Mucosa of descending colon (tissue), 3 donors: ENCODE measurements around the gene MTRFR. TPM values are rescaled to one million over a fixed set of nuclear protein-coding genes. Genes with fewer than 3 reads are reported as not detected.

Experiments
- ATAC-seq: fragments of 200-7000 bp; cut with Tn5 transposase; one replicate; pipeline ENCODE4 v1.9.1; 2020; ENCODE audit warnings: mild to moderate bottlenecking, moderate library complexity
- DNase-seq, 3 donors: peaks; one replicate each; pipeline ENCODE4 v3.0.0-alpha.2; 2020
- H3K36me3 ChIP-seq: fragments of 200-600 bp; one replicate; pipeline ENCODE4 v1.8.0; 2021; ENCODE audit warnings: low read depth, mild to moderate bottlenecking
- H3K4me1 ChIP-seq: fragments of 200-600 bp; one replicate; pipeline ENCODE4 v1.8.0; 2021; ENCODE audit warnings: low read depth, mild to moderate bottlenecking
- H3K4me3 ChIP-seq: fragments of 200-600 bp; one replicate; pipeline ENCODE4 v1.8.0; 2021; ENCODE audit warnings: mild to moderate bottlenecking
- H3K9me3 ChIP-seq: fragments of 200-600 bp; one replicate; pipeline ENCODE4 v1.8.0; 2021; ENCODE audit warnings: mild to moderate bottlenecking
- intact Hi-C, 2 donors: fragments of 100-400 bp; cut with DNase I in 1 of 2; cut with micrococcal nuclease in 1 of 2; formaldehyde crosslinking; loops; one replicate each; pipeline versions ENCODE4 v1.11.0 to v1.11.1; 2022; cut with DNase I, micrococcal nuclease
- total RNA-seq, 3 donors: library from RNA; stranded (reverse); fragmentation: NEBNext Ultra II Directional in 2 of 3; extraction: Animal tissue kit (Norgen Biotek cat#: 25700) in 2 of 3; gene quantifications; one replicate each; pipeline versions ENCODE4 v1.2.1 to v1.2.4, GENCODE V29; 2021 to 2023
- TF ChIP-seq, protein P1 (sequence below): fragments of 200-600 bp; IDR thresholded peaks from one replicate; pipeline ENCODE4 v1.8.0; 2022; ENCODE audit warnings: antibody characterized with exemption, mild to moderate bottlenecking
- donor health status: DM: no; HTN: no; CAD: no; lungs with moderate emphysema.
- donor health status: DM: no; HTN: no; CAD: no.
- donor health status: DM: no; HTN: yes; CAD: no.

MTRFR gene
- total RNA-seq, 3 donors from 2014 or later = 9.0 to 11.2 (median 10.4) TPM

DNA sequence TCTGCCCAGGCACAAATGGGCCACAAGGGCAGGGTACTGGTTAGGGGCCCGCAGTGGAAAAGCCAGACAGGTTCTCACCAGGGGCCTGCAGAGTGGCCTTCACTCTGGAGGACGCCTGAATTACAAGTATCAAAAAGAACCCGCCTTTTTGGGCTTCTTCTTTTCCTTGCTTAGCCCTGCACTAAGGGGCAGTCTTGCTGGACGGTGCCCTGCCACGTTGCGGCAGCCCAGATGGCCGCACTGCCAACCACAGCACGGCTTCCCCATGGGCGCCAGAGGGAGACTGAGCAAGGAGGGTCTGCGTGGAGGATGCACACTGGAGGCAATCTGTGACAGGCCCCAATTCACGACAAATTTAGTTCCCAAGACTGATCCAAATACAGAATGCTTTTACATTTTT lies 56.7 kb downstream of the MTRFR start:
- Histone ChIP-seq H3K4me1 (no peaks in the 10 kb centered on the region), H3K9me3 (no peaks in the 10 kb centered on the region), H3K4me3 (no peak overlapping the region), H3K36me3 (no peaks in the 10 kb centered on the region)
- TF ChIP-seq, protein P1, sequence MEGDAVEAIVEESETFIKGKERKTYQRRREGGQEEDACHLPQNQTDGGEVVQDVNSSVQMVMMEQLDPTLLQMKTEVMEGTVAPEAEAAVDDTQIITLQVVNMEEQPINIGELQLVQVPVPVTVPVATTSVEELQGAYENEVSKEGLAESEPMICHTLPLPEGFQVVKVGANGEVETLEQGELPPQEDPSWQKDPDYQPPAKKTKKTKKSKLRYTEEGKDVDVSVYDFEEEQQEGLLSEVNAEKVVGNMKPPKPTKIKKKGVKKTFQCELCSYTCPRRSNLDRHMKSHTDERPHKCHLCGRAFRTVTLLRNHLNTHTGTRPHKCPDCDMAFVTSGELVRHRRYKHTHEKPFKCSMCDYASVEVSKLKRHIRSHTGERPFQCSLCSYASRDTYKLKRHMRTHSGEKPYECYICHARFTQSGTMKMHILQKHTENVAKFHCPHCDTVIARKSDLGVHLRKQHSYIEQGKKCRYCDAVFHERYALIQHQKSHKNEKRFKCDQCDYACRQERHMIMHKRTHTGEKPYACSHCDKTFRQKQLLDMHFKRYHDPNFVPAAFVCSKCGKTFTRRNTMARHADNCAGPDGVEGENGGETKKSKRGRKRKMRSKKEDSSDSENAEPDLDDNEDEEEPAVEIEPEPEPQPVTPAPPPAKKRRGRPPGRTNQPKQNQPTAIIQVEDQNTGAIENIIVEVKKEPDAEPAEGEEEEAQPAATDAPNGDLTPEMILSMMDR = no peak
- intact Hi-C loops = no loop called here
- DNase-seq = no peak
- ATAC-seq = no peak

DNA sequence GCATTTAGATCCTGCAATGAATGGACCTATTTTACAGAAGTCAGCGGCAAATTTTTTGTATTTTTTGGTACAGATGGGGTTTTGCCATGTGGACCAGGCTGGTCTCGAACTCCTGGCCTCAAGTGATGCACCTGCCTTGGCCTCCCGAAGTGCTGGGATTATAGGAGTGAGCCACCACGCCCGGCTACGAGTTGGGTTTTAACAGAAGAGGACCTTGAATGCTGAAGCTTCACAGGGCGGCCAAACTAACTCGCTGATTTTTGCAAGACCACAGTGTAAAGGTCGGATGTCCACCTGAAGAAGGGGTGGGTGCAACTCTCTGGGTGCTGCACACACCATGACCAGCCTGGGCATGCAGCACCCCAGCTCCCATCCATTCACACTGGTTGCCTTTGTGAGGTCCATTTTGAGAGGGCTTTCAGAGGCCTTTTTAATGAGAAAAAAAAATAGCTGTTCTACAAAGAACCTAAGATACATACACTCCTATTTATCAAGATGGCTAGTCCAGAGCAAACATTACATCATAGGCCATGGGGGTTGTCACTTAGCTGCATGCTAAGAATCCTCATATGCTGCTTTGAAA lies 60.0 kb downstream of the MTRFR start:
- no peak overlapping the region for H3K4me3 ChIP-seq
- no peaks in the 10 kb centered on the region for H3K36me3 ChIP-seq

GRCh38 chr12:123305136-123305535 lies 71.9 kb downstream of the MTRFR start:
- no peak for DNase-seq
- Histone ChIP-seq H3K36me3 (peaks cover 11% of the 10 kb centered on the region), H3K4me3 (no peak overlapping the region), H3K4me1 (no peaks in the 10 kb centered on the region), H3K9me3 (no peaks in the 10 kb centered on the region)
- no peak for ATAC-seq
- TF ChIP-seq, protein P1 = no peak
- intact Hi-C loops = no loop called here

More for the DNA sequence above, 60.0 kb downstream of the MTRFR start:
- no peak for DNase-seq
- H3K4me1 ChIP-seq = no peaks in the 10 kb centered on the region
- TF ChIP-seq, protein P1 = no peak
- no peaks in the 10 kb centered on the region for H3K9me3 ChIP-seq
- intact Hi-C loops = no loop called here
- ATAC-seq = no peak

- H3K4me3 ChIP-seq = no peak overlapping the region
- no peak for DNase-seq
- TF ChIP-seq, protein P1 = no peak
- peaks cover 11% of the 10 kb centered on the region for H3K36me3 ChIP-seq
- intact Hi-C loops = no loop called here
- ATAC-seq = no peak
- no peaks in the 10 kb centered on the region for H3K9me3 ChIP-seq
- no peaks in the 10 kb centered on the region for H3K4me1 ChIP-seq
These were observed 73.0 kb downstream of the MTRFR start for GRCh38 chr12:123306200-123306599.

Other genes starting within 250 kb of the MTRFR start
- 10 to 100 TPM; 16.7 to 22.7 (median 20.8) TPM for gene PITPNM2, start 82.3 kb upstream of the MTRFR start, total RNA-seq
- gene MPHOSPH9, start 295 bp upstream of the MTRFR start, total RNA-seq = 10 to 100 TPM; 19.6 to 28.7 (median 19.8) TPM
- 100 to 1,000 TPM in 1 of 3 donors, 10 to 100 TPM in 2; 41.2 to 125 (median 61.9) TPM for gene CDK2AP1, start 38.4 kb downstream of the MTRFR start, total RNA-seq
- 10 to 100 TPM; 29.4 to 37.7 (median 33.4) TPM for gene SBNO1, start 131.4 kb downstream of the MTRFR start, total RNA-seq
- 10 to 100 TPM; 39.9 to 42.9 (median 41.0) TPM for gene KMT5A, start 150.7 kb downstream of the MTRFR start, total RNA-seq
- gene RILPL2, start 203.2 kb downstream of the MTRFR start, total RNA-seq = 1 to 10 TPM in 2 of 3 donors, under 1 TPM in 1; 0.72 to 4.3 (median 1.6) TPM
- 10 to 100 TPM; 20.8 to 26.3 (median 21.5) TPM for gene SNRNP35, start 224.7 kb downstream of the MTRFR start, total RNA-seq